NCI-H1105 (cell line): ENCODE results near the gene CCDC107.

Experiments
- DNase-seq: peaks from one replicate; lab custom pipeline; 2025; lab: John Stamatoyannopoulos, UW

CCDC107 gene

GRCh38 chr9:35702696-35703095 lies 44.6 kb downstream of the CCDC107 start:
- DNase-seq: no peak

GRCh38 chr9:35703906-35704672 lies 46.0 kb downstream of the CCDC107 start:
- no peak for DNase-seq

GRCh38 chr9:35705372-35705771 lies 47.3 kb downstream of the CCDC107 start:
- no peak for DNase-seq

- DNase-seq: no peak
Measured at GRCh38 chr9:35705836-35706430, 47.8 kb downstream of the CCDC107 start.

- DNase-seq: no peak
Measured at GRCh38 chr9:35706951-35707350, 48.9 kb downstream of the CCDC107 start.

GRCh38 chr9:35708146-35708545 lies 50.1 kb downstream of the CCDC107 start:
- DNase-seq: no peak

- no peak for DNase-seq
Measured at GRCh38 chr9:35710818-35711500, 52.9 kb downstream of the CCDC107 start.
